Stimulated activated CD8-positive, alpha-beta memory T cell treated with anti-CD3 and anti-CD28 coated beads, Interleukin-7, amount 100 ng/mL, for 4 hours (primary cell): ENCODE data around the gene PLA2G4C.
"Not testable (repeated sequence)": the region's sequence is repeated elsewhere in the genome, so short reads cannot be mapped to it uniquely, and the experiment has no call there.

ENCODE experiments used
- DNase-seq, 2 donors: peaks; one replicate each; pipeline ENCODE4 v3.0.0-alpha.2; 2020; ENCODE audit warnings: low read depth in 2 of 2

PLA2G4C gene

DNA sequence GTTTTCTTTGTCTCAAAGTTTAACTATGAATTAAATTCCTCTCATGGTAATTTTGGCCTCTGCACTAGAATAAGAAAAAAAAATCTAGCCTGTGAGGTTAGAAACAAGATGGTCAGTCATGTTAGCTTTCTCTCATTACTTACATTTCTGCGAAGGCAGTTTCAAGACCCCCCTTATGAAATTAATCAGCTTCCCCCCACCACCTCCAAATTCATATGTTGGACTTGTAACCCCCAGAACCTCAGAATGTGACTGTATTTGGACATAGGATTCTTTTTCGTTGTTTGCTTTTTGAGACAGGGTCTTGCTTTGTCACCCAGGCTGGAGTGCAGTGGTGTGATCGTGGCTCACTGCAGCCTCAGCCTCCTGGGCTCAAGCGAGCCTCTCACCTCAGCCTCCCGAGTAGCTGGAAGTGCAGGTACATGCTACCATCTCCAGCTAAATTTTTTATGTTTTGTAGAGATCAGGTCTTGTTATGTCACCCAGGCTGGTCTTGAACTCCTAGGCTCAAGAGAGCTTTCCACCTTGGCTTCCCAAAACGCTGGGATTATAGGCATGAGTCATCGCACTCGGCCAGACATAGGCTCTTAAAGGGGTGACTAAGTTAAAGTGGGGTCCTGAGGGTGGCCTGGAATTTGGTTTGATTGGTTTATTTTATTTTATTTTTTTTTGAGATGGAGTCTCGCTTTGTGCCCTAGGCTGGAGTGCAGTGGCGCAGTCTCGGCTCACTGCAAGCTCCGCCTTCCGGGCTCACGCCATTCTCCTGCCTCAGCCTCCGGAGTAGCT, 1.4 kb downstream of the PLA2G4C start:
- no peak for DNase-seq

DNA sequence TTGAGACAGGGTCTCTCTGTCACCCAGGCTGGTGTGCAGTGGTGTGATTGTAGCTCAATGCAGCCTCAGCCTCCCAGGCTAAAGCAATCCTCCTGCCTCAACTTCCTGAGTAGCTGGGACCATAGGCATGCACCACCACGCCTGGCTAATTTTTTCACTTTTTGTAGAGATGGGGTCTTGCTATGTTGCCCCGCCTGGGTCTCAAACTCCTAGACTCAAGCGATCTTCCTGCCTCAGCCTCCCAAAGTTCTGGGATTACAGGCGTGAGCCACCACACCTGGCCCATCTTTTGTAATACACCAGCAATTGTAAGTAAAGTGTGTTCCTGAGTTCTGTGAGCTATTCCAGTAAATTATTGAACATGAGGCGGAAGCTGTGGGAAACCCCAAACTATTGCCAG, 6.7 kb downstream of the PLA2G4C start:
- DNase-seq = no peak

DNA sequence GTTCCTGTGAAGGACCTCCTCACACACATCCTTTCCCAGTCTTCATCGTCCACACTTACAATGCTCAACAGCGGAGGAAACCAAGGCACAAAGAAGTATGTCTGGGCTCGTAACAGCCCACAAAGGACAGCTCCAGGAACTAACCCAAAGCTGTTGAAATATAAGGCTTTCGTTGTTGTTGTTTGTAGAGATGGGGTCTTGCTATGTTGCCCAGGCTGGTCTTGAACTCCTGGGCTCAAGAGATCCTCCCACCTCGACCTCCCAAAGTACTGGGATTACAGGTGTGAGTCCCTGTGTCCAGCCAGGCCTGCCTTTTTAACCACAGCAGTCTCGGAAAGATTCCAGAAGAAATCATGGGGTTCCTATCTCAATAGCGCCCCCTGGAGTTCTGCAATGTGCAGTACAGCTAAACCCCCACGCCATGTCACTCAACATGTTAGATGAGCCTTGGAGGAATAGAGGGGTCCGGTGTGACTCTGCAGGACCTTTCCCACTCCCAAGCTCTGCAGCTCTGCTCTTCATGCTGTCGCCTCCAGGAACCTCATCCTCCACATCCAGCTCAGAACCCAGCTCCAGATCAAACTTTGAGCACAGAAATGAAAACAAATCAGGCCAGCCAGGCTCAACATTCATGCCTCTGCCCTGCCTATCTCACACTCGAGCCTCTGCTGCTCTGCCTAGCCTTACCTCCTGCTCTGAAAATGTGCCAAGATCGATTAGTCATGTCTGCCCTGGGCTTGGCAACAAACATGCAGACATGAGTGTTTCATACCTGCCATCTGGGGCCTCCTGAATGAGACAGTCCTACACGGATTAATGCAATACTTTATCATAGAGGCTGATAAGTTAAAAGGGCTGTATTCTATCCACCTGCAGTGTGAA, 7.5 kb downstream of the PLA2G4C start:
- no peak for DNase-seq

DNA sequence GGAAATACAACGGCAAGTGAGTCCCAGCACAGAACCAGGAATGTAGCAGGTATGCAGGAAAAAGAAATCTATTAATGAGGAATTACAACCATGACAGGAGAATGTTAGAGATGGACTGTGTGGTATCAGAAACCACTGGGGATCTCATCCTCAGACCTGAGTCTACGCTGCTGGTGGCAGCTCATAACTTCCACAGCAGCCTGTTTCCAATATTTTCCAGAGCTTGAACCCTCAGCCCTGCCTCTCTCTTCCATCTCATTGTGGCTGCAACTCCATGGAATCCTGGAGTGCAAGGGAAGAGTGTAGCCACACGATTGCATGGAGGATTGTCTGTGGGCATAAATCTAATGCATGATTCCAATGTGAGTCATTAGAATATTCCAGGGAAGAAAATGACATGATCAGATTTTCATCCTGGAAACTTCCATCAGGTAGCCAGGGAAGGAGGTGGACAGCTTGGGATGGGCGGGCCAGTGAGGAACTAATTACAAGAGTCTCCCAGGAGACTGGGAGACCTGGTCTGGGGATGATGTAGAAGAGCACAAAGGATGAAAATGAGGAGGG, 14.9 kb downstream of the PLA2G4C start:
- DNase-seq = no peak

DNA sequence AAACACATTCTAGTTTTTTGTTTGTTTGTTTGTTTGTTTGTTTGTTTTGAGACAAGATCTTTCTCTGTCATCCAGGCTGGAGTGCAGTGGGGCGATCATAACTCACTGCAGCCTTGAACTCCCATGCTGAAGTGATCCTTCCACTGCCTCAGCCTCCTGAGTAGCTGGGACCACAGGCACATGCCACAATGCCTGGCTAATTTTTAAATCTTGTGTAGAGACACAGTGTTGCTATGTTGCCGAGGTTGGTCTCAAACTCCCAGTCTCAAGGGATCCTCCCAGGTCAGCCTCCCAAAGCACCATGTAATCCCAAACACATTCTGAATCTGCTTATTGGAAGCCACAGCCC, 15.8 kb downstream of the PLA2G4C start:
- DNase-seq = no peak

DNA sequence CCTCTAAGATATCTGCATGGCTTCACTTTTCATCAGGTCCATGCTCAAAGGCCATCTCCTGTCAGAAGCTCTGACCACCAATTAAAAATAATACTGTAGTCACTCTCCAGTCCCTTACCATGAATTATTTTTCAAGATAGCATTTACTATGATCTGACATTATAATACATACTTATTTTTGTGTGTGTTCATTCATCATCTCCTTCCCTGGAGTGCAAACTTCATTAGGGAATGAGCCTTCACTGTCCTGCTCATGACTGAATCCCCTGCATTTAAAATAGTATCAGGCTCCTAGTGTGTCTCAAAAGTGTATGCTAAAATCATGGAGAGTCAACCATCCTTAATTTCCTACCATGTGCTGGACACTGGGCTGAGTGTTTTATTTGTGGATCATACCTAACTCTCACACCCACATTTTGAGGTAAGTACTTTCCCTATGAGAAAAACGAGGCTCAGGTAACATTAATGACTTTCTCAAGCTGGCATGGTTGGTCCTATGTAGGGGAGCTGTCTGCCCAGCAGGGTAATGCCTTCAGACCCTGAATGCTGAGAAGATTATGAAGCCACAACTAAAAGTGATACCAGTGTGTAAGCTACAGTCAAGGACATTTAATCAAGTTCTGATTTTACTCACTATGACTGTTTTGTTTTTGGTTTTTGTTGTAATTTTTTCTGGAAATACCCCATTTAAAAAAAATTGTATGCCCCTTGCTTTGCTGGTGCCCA, 16.3 kb downstream of the PLA2G4C start:
- no peak for DNase-seq

DNA sequence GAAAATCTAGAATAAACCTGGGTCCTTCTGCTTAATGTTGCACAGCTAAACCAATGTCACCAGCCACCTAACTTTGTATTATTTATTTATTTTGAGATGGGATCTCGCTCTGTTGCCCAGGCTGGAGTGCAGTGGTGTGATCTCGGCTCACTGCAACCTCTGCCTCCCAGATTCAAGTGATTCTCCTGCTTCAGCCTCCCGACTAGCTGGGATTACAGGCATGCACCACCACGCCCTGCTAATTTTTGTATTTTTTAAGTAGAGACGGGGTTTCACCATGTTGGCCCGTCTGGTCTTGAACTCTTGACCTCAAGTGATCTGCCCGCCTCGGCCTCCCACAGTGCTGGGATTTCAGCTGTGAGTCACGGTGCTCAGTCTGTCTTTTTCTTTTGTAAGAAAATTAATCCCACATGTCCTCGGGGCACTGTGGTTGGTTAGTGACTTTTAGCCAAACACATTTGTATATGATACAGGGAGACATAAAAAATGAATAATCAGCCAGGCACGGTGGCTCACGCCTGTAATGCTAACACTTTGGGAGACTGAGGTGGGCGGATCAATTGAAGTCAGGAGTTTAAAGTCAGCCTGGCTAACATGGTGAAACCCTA, 19.4 kb downstream of the PLA2G4C start:
- DNase-seq = not testable (repeated sequence)

DNA sequence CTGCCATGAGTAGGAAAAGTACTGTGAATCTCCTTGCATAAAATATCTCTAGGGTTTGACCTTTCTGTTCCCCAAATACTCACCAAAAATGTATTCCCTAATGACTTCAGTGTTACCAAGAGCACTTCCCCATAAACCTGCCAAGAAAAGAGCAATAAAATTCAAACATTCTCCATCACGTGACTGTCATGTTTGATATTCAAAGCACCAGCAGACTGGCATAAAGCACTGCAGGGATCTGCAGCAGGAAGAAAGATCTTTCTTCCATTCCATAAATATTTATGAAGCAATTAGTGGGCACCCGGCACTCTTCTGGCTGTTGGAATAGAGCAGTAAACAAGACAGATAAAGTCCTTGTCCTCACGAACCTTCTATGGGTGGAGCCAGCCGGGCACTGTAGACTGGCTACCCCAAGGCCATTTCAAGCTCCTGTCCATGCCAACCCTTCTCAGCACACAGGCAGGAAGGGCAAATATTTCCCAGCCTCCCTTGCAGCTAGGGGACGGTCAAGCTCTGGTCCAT, 20.3 kb downstream of the PLA2G4C start:
- no peak for DNase-seq

DNA sequence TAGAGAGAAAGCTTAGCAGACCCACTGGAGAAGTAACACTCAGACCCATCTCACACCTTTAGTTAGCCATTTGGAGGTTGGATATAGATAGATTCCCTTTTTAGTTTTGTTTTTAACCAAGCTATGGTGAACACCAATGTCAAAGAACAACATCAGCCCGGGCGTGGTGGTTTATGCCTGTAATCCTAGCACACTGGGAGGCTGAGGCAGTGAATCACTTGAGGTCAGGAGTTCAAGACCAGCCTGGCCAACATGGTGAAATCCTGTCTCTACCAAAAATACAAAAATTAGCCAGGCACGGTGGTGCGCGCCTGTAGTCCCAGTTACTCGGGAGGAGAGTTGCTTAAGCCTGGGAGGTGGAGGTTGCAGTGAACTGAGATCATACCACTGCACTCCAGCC, 21.6 kb downstream of the PLA2G4C start:
- DNase-seq = not testable (repeated sequence)

DNA sequence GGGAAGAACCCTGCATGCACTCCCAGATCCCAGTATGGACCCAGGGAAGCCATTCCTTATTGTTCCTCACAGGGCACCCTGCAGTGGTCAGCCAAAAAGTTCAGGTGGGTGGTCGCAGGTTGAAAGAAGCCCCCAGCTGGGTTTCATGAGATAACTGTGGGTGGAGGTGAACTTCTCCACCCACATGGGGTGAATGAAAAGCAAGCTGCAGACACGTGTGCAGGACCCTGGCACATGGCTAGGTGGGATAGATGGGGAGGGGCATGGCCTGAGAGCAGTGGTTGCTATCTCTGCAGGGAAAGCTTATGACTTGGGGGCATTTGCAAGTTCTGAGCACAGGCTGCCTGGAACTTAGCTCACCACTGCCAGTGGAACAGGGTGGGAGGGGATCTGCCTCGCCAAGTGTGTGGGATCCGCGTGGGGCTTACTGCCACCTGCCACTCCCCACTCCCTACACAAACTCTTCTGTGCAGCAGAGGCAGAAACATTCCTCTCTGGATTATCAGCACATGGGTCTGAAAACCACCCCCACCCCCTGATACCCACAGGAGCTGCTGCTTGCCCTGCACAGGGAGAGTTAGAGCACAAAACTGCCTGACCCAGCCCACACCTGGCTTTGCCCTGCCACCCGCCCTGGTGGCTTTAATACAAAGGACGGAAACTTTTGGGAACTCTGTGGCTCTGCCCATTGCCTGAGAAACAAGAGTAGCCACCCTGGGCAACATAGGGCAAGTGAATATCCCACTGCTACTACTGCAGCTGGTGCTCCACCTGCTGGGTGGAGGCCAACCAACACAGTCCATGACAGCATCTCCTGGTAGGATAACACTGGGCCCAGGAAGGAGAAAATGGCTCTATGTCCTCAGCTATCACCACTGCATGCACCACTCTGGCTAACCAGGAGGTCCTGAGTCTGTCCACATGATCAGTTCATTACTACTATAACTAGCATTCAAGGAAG, 24.4 kb downstream of the PLA2G4C start:
- no peak for DNase-seq

DNA sequence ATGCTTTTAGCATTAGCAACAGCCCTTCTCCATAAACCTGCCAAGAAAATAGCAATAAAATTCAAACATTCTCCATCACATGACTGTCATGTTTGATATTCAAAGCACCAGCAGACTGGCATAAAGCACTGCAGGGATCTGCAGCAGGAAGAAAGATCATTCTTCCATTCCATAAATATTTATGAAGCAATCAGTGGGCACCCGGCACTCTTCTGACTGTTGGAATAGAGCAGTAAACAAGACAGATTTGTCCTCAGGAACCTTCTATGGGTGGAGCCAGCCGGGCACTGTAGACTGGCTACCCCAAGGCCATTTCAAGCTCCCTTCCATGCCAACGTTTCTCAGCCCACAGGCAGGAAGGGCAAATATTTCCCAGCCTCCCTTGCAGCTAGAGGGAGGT, 25.5 kb downstream of the PLA2G4C start:
- DNase-seq = no peak

DNA sequence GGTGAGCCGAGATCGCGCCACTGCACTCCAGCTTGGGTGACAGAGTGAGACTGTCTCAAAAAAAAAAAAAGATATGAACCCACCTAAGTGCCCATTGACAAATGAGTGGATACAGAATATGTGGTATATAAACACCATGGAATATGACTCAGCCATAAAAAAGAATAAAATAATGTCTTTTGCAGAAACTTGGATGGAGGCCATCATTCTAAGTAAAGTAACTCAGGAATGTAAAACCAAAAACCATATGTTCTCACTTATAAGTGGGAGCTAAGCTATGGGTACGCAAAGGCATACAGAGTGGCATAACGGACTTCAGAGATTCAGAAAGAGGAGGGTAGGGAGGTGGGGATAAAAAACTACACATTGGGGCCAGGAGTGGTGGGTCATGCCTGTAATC, 29.5 kb downstream of the PLA2G4C start:
- DNase-seq = no peak

DNA sequence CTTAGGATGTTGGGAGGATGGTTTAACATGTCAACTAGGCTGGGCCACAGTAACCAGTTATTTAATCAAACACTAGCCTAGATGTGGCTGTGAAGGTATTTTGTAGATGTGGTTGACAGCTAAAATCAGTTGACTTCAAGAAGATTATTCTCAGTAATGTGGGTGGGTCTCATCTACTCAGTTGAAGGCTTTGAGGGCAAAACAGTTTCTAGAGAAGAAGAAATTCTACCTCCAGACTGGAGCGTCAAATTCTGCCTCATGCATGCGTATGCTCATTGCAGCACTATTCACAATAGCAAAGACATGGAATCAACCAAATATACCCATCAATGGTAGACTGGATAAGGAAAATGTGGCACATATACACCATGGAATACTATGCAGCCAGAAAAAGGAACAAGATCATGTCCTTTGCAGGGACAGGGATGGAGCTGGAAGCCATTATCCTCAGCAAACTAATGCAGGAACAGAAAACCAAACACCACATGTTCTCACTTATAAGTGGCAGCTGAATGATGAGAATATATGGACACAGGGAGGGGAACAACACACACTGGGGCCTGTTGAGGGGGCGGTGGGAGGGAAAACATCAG, 40.3 kb downstream of the PLA2G4C start:
- not testable (repeated sequence) for DNase-seq

DNA sequence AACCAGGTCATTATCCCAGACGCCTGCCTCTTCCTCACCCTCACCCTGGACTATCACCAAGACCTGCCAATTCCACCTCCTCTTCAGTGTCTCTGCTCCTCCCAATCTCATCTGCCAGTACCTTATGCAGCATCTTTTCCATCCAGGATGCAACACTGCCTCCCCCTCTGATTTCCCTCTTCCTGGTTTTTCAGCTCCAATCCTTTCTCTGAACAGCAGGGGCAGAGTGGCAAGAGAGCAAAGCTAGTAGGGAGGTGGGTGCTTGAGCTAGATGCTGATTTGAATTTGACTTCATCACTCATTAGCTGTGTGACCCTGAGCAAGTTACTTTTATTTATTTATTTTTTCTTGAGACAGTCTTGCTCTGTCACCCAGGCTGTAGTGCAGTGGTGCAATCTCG, 41.2 kb downstream of the PLA2G4C start:
- no peak for DNase-seq

DNA sequence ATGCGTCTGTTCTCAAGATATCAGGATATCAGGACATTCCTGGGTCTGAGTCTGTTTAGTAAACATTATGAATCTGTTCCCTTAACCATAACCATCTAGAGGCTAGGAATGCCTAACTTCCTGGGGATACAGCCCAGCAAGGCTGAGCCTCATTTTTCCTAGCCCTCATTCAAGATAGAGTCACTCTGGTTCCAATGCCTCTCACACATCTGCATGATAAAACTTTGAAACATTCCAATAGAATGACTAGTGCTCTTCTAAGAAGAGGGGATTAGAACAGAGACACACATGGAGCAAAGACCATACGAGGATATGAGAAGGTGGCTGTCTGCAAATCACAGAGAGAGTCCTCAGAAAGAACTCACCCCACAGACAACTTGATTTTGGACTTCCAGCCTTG, 46.1 kb downstream of the PLA2G4C start:
- no peak for DNase-seq

DNA sequence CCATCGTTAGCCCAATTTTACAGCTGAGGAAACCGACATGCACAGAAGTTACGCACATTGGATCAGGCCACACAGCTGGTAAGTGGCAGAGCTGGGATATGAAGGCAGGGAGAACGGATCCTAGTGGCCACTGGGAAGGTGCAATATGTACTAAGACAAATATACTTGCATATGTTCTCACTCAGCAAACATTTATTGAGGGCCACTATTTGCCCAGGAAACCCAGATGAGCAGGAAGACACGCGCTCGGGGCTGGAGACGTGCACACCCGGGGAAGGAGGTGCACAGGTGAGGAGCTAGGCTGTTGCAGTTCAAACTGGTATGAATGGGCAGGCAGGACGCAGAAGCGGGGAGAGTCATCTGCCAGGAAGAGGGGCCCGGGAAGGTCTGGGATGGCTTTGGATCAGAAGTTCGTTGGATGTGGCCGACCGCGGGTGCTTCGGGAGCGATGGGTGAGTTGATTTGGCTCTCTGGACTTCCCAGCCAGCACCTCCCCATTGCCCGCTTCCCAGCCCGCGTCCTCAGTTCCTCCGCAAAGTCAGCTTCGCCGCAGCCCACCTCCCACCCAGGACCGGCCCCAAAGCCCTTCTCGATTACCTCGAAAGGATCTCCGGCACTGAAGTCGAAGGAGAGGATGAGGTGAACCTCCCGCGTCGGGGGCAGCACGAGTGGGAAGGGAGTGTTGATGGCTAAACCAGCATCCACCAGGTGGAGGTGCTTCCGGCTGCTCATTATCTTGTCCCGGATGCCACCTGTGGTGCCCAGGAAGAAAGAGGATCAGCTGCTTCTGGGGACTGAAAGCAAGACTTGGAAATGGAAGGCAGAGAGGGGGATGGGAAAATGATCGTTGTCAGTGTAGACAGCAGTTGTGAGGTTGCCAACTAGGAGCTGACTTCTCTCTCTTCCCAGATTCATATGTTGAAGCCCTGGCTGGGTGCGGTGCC, 48.9 kb downstream of the PLA2G4C start:
- no peak for DNase-seq

DNA sequence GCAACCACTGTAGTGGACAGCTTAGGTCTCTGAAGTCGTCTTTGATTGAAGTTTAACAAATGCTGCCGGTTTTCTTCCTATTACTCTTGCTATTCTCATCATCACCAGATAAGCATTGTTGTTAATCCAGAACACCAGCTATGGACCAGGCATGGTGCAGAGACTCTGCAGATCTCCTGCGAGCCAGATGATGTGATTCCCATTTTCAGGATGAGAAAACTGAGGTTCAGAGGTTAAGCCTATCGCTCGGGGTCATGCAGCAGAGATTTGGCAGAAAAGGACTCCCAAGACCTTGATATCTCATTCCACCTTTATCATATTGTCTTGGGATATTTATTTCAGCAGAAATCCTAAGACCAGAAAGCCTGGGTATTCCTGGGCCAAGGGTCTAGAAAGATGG, 50.2 kb downstream of the PLA2G4C start:
- DNase-seq = no peak

DNA sequence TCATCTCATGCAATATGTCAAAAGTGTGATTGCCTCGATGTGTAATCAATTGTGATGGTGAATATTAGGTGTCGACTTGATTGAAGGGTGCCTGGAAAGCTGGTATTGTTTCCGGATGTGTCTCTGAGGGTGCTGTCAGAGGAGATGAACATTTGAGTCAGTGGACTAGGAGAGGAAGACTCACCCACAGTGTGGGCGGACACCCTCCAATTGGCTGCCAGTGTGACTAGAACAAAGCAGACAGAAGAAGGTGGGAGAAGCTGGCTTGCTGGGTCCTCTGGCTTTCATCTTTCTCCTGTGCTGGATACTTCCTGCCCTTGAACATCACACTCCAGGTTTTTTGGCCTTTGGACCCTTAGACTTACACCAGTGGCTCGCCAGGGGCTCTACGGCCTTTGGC, 51.3 kb downstream of the PLA2G4C start:
- no peak for DNase-seq

DNA sequence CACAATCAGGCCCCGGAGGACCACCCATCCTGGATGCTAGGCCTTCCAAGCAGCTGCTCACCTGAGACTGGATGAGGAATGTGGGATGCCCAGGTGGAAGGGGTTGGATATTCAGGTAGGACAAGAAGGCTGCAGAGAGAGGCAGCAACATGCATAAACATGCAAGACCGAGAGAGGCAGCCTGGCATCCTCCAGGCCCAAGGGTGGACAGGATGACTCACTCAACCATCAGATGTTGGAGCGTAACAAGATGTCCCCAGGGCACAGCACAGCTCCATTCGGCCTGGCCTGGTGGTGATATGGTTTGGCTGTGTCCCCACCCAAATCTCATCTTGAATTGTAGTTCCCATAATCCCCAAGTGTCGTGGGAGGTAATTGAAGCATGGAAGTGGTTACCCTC, 56.8 kb downstream of the PLA2G4C start:
- DNase-seq = no peak
